Muscle layer of duodenum (tissue), 2 donors: ENCODE measurements around the gene ALAS2.
"Not testable (repeated sequence)": the region's sequence is repeated elsewhere in the genome, so short reads cannot be mapped to it uniquely, and the experiment has no call there.

Source experiments
- H3K27ac ChIP-seq: one replicate; pipeline ENCODE4 v1.7.0; 2013; ENCODE audit warnings: mild to moderate bottlenecking, low read length
- H3K27me3 ChIP-seq: one replicate; pipeline ENCODE4 v1.7.0; 2013; ENCODE audit warnings: low read depth, mild to moderate bottlenecking, control low read depth, low read length
- H3K36me3 ChIP-seq, 2 donors: one replicate each; pipeline ENCODE4 v1.7.0; 2013; ENCODE audit warnings: low read length in 2 of 2, control low read depth in 1 of 2, mild to moderate bottlenecking in 1 of 2; ENCODE audit not compliant: insufficient read depth in 2 of 2, control insufficient read depth in 1 of 2
- H3K4me1 ChIP-seq, 2 donors: one replicate each; pipeline ENCODE4 v1.7.0; 2013; ENCODE audit warnings: low read length in 2 of 2, mild to moderate bottlenecking in 2 of 2, control low read depth in 1 of 2, moderate library complexity in 1 of 2; ENCODE audit not compliant: insufficient read depth in 2 of 2, control insufficient read depth in 1 of 2
- H3K4me3 ChIP-seq, 2 donors: one replicate each; pipeline ENCODE4 v1.7.0; 2013; ENCODE audit warnings: low read length in 2 of 2, low read depth in 1 of 2, mild to moderate bottlenecking in 1 of 2
- H3K9me3 ChIP-seq, 2 donors: one replicate each; pipeline ENCODE4 v1.7.0; 2013; ENCODE audit warnings: low read length in 2 of 2, control low read depth in 1 of 2, mild to moderate bottlenecking in 1 of 2; ENCODE audit not compliant: control insufficient read depth in 1 of 2
- donor health status: healthy.

The ALAS2 gene, protein sequence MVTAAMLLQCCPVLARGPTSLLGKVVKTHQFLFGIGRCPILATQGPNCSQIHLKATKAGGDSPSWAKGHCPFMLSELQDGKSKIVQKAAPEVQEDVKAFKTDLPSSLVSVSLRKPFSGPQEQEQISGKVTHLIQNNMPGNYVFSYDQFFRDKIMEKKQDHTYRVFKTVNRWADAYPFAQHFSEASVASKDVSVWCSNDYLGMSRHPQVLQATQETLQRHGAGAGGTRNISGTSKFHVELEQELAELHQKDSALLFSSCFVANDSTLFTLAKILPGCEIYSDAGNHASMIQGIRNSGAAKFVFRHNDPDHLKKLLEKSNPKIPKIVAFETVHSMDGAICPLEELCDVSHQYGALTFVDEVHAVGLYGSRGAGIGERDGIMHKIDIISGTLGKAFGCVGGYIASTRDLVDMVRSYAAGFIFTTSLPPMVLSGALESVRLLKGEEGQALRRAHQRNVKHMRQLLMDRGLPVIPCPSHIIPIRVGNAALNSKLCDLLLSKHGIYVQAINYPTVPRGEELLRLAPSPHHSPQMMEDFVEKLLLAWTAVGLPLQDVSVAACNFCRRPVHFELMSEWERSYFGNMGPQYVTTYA

DNA sequence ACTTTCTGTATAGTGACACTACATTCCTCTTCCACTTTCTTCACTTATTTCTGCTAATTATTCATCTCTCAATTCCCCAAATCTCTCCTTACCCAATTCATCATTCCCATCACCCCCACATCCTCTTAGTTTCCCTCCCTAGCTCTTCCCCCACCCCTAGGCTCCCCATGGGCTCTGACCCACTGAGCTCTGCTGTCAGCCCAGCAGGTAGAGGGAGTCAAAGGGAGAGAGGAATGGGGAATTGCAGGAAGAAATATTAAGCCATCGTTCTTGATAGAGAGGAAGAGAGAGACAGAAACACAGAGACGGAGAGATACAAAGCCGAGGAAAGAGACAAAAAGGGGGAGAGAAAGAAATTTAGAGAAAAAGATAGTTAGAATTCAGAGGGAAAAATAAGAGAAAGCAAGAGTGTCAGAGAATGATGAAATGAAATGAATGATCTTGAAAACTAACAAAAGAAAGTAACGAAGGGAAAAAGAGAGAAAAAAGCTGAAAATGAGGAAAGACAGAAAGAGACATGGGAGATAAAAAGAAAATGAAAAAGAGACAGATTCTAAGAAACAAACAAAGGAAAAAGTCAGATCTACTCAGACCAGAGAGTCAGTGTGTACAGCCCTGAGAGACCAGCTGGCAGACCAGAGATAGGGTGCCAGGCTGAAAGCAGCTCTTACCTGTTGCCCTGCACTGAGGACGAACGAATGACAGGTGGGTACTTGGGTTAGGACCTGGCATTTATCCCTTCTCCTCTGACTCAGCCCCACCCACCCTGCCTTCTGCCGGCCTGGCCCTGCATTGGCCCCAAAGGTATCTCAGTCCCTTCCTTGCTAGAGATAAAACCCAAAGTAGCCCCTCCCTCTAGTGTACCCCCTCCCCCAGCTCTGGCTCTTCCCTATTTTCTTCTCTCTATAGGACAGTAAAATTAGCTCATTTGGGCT is at the start of gene ALAS2:
ALAS2 (minus strand) TSS at position 707 of the 935 bp plus-strand sequence. CDS start 4,977 bp downstream, outside the sequence.
- Histone ChIP-seq H3K9me3 (no peaks in the 10 kb centered on the region), H3K4me3 (no peak within 1 kb of the TSS), H3K27ac (no peak within 1 kb of the TSS), H3K36me3 (no peaks in the 10 kb centered on the region), H3K27me3 (no peaks in the 10 kb centered on the region), H3K4me1 (no peaks in the 10 kb centered on the region)

DNA sequence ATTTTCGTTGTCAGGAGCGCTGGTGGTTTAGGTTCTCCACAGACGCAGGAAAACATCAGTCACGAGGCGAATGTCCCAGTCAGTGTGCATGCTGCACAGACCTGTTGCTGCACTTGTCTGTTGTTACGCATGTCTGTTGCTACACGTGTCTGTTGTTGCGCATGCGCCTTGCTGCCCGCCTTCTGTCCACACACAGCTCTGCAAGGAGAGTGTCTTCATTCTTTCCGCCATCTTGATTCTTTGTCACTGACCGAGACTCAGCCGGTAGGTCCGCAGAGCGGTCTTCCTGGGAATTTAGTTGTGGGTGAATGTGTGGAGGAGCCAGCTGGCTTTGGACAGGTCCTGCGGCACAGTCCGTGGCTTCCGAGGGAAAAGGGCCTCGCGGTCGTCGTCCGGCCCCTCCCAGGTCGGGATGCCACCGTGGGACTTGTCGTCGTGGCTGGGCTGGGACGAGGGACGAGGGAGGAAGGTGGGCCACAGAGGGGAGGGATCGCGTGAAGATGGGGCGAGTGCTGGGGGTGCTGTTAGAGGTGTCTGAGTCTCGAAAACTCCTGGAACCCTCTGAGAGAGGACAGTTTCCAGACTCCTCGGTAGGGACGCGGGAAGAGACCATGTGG is 44.2 kb upstream of the ALAS2 start, which contains the start of gene PAGE2B:
PAGE2B (plus strand) TSS at position 180 of the 617 bp plus-strand sequence. CDS start 1,012 bp downstream, outside the sequence.
- no peaks in the 10 kb centered on the region for H3K9me3 ChIP-seq
- H3K4me1 ChIP-seq: no peaks in the 10 kb centered on the region
- no peaks in the 10 kb centered on the region for H3K36me3 ChIP-seq
- no peak within 1 kb of the TSS for H3K27ac ChIP-seq
- no peak within 1 kb of the TSS for H3K4me3 ChIP-seq
- no peaks in the 10 kb centered on the region for H3K27me3 ChIP-seq

DNA sequence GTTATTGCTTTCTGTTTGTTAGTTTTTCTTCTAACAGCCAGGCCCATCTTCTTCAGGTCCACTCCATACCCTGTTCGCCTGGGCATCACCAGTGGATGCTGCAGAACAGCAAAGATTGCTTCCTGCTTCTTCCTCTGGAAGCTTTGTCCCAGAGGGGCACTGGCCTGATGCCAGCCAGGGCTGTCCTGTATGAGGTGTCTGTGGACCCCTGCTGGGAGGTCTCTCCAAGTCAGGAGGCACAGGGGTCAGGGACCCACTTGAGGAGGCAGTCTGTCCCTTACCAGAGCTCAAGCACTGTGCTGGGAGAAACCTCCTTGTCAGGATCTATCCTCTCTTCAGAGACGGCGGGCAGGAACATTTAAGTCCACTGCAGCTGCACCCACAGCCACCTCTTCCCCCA is 41.5 kb upstream of the ALAS2 start:
- Histone ChIP-seq H3K4me3 (no peak overlapping the region), H3K27me3 (no peaks in the 10 kb centered on the region), H3K4me1 (no peaks in the 10 kb centered on the region), H3K9me3 (no peaks in the 10 kb centered on the region), H3K27ac (no peak overlapping the region), H3K36me3 (no peaks in the 10 kb centered on the region)

DNA sequence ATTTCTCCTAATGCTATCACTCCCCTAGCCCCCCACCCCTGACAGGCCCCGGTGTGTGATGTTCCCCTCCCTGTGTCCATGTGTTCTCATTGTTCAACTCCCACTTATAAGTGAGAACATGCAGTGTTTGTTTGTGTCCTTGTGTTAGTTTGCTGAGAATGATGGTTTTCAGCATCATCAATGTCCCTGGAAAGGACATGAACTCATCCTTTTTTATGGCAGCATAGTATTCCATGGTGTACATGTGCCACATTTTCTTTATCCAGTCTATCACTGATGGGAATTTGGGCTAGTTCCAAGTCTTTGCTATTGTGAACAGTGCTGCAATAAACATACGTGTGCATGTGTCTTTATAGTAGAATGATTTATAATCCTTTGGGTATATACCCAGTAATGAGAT is 36.4 kb upstream of the ALAS2 start:
- not testable (repeated sequence) for H3K4me3 ChIP-seq, H3K9me3 ChIP-seq, H3K27ac ChIP-seq, H3K36me3 ChIP-seq, H3K27me3 ChIP-seq, H3K4me1 ChIP-seq

DNA sequence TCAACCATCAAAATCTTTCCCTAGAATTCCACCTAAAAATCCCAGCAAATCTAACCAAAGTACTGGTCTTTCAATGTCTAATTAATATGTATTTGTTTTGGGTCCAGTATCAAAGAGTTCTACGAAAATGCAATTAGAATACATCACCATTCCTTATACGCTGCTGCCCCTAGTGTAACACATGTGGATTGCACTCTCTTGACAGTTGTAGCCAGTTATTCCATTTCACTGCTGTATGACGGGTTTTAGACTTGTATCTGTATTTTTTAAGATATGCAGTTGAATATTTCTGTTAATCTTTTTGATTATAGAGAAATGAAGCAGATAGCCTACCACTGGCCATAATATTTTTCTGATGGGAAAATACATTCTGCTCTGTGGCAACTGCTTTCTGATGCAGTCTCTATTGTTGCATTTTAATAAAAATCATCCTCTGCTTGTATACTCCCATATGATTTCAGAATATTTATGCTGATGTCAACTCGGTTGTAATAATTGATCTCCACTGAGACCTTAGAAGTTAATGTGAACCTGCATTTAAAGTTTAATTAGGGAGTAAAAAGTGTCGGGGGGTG is 27.0 kb upstream of the ALAS2 start:
- Histone ChIP-seq H3K9me3 (no peaks in the 10 kb centered on the region), H3K36me3 (no peaks in the 10 kb centered on the region), H3K27ac (no peak overlapping the region), H3K4me3 (peak overlapping the region in 1 of 2 donors; percentile 35), H3K4me1 (peaks cover 0 to 6% of the 10 kb centered on the region in 2 donors), H3K27me3 (no peaks in the 10 kb centered on the region)

DNA sequence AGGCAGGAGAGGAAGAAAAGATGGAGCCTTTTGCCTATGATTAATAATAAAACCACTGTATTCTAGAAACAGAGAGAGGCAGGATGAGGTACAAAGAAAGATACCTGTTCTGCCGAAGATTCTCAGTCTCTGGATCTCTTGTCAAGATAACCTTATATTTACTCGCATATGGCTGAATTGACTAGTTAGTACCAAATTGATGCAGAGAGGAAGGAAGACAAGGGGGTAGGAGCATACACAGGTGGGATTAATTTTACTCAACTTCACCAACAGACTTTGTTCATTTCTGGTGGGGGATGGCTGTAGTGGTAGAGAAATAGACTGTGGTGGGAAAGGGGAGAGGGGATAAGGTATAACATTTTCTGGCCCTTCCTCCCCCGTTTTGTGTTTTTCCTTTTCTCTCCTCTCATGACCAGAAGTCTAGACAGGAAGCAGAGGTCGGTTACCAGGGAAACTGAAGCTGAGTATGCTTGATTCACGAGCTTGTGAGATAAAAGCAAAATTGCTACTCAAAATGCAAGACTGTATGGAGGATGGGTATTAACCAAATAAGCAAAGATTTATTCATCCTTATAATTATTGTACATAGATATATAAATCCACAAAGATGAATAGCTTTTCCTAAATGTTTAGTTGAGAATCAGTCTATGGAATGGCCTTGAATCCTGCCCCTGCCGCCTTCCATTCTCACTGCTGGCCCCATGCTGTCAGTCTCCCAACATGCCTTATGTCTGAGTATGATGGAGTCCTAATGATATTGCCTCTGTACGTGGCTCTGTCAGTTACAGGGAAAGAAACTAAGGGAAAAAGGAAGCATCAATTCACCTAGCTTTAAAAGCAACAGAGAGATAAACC is 26.3 kb upstream of the ALAS2 start:
- no peaks in the 10 kb centered on the region for H3K9me3 ChIP-seq
- H3K4me1 ChIP-seq: peaks cover 0 to 6% of the 10 kb centered on the region in 2 donors
- no peaks in the 10 kb centered on the region for H3K27me3 ChIP-seq
- no peak overlapping the region for H3K27ac ChIP-seq
- H3K36me3 ChIP-seq: no peaks in the 10 kb centered on the region
- peak overlapping the region in 1 of 2 donors; percentile 35 for H3K4me3 ChIP-seq

DNA sequence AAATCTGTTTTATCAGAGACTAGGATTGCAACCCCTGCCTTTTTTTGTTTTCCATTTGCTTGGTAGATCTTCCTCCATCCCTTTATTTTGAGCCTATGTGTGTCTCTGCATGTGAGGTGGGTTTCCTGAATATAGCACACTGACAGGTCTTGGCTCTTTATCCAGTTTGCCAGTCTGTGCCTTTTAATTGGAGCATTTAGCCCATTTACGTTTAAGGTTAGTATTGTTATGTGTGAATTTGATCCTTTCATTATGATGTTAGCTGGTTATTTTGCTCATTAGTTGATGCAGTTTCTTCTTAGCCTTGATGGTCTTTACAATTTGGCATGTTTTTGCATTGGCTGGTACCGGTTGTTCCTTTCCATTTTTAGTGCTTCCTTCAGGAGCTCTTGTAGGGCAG is 19.8 kb upstream of the ALAS2 start:
- not testable (repeated sequence) for H3K9me3 ChIP-seq, H3K4me1 ChIP-seq, H3K4me3 ChIP-seq, H3K27ac ChIP-seq, H3K27me3 ChIP-seq, H3K36me3 ChIP-seq

DNA sequence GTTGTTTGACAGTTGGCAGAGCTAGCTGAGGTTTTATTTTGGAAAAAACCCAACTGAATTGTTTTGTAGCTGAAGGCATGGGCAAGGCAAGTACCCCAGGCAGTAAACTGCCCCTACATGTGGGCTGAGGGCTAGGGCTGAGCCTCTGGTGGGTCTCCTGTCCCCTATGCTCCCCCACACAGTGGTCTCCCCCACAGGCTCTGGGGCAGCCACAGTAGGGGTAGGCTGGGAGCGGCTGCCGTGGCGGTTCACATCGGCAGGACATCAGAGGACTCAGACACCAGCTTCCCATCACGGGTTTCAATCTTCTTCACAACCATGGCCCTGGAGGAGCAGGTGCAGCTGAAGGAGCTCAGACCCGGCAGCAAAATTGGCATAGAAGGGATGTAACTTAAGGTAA is 10.7 kb upstream of the ALAS2 start:
- no peaks in the 10 kb centered on the region for H3K36me3 ChIP-seq
- no peaks in the 10 kb centered on the region for H3K27me3 ChIP-seq
- no peaks in the 10 kb centered on the region for H3K9me3 ChIP-seq
- no peak overlapping the region for H3K4me3 ChIP-seq
- H3K4me1 ChIP-seq: no peaks in the 10 kb centered on the region
- H3K27ac ChIP-seq: no peak overlapping the region

DNA sequence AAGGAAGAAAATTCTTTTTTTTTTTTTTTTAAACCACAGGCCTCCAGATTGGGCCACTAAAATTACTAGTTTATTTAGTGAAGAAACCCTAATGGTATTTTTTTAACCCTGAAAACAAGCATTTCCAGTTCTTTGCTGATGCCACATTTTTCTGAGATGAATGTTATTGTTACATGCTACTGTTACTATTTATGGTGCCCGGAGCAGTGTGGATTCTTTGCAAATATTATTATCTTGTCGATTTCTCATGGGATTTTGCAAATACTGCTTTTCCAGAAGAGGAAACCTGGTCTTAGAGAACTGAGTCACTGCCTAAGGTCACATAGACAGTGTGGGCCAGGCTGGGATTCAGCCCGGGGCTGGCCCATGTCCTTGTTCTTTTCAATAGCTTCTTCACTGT is 8.7 kb upstream of the ALAS2 start:
- Histone ChIP-seq H3K9me3 (no peaks in the 10 kb centered on the region), H3K27me3 (no peaks in the 10 kb centered on the region)

DNA sequence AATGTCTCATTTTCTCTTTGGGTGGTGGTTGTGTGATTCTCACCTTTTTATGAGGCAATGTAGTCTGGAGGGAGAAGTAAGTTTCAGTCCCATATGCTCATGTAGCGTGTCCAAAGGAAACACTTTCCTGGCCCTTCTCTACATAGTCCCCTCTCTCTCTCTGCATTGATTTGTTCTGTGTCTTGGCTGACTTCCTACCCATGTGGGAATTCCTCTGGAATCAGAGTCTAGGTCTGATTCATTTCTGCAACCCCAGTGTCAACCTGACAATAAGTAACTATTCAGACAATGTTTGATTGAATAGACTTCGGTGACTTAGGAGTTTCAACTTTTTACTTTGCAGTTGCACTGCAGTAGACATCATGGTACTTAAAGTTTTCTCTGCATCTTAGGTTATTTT is 2.7 kb upstream of the ALAS2 start:
- H3K9me3 ChIP-seq: no peaks in the 10 kb centered on the region
- H3K4me3 ChIP-seq: no peak overlapping the region
- H3K36me3 ChIP-seq: no peaks in the 10 kb centered on the region
- H3K4me1 ChIP-seq: no peaks in the 10 kb centered on the region
- no peaks in the 10 kb centered on the region for H3K27me3 ChIP-seq
- H3K27ac ChIP-seq: no peak overlapping the region

More for the DNA sequence above, 8.7 kb upstream of the ALAS2 start:
- H3K36me3 ChIP-seq: no peaks in the 10 kb centered on the region
- H3K27ac ChIP-seq: no peak overlapping the region
- H3K4me1 ChIP-seq: no peaks in the 10 kb centered on the region
- no peak overlapping the region for H3K4me3 ChIP-seq
